Measurements from ENCODE around the gene CLEC18A.
"Not testable (repeated sequence)": the region's sequence is repeated elsewhere in the genome, so short reads cannot be mapped to it uniquely, and the experiment has no call there.

The CLEC18A gene

DNA sequence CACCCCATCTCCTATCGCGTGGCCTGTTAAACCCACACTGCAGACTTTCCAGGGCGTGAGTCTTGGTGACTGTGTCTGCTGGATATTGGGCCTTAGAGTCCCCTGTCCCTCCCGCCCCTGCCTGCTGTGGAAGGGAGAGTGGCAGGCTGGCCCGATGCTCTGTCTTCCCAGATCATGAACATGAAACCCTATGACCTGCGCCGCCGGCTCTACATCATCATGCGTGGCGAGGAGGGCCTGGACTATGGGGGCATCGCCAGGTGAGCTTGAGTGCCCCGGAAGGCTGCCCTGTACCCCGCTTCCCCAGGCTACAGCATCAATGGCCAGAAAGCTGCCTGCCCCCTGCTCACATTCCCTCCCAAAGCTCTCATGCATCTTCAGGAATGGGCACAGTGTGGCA lies 19.5 kb upstream of the CLEC18A start:
- DNase-seq: no peak

DNA sequence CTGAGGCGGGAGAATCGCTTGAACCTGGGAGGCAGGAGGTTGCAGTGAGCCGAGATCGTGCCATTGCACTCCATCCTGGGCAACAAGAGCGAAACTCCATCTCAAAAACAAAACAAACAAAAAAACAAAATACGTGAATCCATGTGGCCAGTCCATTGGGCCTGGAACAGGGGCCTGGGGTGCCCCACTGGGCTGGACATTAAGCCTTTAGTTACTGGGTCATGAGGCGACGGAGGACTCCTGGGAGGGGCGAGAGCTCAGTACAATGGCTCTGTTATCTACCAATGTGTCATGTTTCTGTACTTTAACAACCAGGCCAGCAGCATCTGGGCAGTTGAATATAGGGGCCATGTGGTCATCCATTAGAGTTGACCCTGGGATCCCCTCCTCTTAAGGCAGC lies 18.9 kb upstream of the CLEC18A start:
- DNase-seq: no peak

DNA sequence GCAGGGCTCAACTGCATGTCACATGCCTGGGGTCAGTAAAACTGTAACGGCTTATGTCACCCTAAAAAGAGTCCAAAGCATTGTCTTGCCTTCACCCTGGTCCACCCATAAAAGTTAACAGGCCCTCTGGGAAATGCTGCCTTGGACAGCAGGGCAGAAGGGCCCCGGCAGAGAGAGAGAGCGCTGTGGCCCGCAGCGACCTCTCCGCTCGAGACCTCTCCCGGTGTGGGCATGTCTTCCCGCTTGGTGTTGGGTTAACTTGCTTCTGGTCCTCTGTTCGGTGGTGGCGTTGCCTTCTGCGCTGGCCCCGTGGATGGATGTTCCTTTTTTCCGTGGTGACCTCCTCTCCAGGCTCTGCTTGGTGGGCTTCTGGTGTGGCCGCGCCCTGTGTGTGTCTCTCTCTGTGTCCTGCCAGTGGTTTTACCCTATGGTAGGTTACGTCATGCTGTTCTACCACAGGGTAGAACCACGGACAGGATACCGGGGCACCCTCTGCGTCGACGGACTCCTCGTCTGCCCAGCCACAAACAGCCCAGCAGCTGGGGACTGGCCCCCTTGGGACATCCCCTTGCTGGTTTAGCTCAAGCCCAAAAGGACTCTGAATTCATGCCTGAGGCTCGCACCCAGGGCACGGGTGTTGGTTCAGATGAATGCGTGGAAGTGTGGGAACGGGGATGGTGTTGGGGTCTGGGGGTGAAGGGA lies 18.3 kb upstream of the CLEC18A start:
- DNase-seq: no peak

DNA sequence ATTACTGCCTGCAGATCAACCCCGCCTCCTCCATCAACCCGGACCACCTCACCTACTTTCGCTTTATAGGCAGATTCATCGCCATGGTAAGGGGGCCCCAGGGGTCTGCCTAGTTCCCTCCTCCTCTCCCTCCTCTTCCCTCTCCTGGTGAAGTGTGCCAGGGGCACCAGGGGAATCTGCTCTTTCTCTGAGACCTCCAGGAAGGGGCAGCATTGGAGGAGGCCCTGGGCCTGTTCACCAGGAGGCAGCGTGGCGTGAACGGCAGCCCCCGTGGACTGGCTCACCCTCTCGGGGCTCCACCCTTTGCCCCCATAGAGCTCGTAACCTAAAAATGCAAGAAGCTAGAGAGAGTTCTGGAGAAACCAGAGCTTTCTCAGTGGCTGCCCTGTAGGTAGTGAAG lies 17.1 kb upstream of the CLEC18A start:
- DNase-seq: no peak

DNA sequence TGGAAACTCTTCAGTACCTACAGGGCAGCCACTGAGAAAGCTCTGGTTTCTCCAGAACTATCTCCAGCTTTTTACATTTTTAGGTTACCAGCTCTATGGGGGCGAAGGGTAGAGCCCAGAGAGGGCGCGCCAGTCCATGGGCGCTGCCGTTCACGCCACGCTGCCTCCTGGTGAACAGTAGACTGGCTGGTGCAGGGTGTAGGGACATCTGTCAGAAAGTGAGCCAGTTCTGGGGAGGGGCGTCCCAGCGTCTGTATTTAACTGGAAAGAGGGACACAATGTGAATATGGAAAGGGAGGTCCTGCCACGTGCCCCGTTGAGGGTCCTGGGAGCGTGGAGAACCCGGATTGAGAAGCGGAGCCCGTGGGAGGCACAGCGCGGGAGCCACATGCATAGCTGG lies 16.4 kb upstream of the CLEC18A start:
- DNase-seq: no peak

DNA sequence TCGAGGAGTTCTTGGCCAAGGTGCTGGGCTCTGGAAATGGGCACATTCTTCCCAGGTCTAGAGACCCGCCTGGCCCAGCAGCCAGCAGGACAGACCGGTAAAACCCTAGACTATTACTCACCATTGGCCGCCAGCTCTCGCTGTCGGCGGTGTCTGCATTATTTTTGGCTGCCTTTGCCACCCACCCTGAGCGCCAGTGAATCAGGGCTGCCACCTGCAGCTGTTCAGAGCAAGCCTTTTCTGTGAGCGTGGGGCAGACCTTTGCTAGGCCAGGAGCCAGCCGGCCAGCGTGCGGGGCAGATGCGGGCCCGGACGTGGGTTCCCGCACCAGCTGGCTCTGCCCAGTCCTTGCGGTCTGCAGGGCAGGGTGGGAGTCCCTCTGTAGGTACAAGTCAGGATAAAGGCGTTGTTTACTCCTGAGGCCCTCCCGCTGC lies 15.8 kb upstream of the CLEC18A start:
- no peak for DNase-seq

DNA sequence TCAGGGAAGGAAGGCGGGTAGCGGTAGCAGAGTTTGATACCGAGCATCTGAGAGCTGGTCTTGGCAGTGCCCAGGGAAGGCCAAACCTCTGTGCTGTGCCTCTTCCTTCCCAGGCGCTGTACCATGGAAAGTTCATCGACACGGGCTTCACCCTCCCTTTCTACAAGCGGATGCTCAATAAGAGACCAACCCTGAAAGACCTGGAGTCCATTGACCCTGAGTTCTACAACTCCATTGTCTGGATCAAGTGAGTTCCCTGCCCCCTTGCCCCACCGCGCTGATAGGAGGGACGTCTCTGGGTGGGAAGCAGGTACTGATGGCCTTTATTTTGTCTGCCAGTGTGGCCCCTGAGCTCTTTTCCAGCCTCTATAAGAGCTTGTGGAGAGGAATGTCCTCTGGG lies 15.4 kb upstream of the CLEC18A start:
- no peak for DNase-seq

DNA sequence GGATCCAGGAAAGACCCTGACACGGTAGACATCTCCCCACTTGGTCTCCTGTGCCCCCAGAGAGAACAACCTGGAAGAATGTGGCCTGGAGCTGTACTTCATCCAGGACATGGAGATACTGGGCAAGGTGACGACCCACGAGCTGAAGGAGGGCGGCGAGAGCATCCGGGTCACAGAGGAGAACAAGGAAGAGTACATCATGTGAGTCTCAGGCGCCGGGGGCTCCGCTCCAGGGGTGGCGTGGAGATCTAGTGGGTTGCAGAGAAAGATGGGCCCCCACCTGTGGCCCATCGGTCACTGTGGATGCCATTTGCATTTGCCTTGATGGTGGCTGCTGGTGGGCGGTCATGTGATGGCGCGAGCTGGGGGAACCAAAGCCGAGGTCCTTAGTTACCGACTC lies 14.9 kb upstream of the CLEC18A start:
- no peak for DNase-seq

DNA sequence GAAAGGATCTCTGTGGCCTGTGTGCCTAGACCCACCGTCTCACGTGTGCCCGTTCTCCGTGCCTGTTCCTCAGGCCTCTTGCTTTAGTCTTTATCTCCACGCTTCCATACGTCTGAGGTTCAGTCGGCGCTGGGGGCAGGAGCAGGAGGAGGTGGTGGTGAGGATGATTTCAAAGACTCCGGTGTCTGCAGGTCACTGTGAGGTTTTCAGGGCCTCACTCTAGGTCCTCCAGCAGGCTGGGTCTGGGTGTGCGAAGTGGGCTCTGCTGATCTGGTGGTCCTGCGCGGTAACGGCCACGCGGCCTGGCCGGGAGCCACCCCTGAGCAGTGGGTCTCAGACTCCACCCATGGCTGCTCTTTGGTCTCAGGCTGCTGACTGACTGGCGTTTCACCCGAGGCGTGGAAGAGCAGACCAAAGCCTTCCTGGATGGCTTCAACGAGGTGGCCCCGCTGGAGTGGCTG lies 14.4 kb upstream of the CLEC18A start:
- no peak for DNase-seq

DNA sequence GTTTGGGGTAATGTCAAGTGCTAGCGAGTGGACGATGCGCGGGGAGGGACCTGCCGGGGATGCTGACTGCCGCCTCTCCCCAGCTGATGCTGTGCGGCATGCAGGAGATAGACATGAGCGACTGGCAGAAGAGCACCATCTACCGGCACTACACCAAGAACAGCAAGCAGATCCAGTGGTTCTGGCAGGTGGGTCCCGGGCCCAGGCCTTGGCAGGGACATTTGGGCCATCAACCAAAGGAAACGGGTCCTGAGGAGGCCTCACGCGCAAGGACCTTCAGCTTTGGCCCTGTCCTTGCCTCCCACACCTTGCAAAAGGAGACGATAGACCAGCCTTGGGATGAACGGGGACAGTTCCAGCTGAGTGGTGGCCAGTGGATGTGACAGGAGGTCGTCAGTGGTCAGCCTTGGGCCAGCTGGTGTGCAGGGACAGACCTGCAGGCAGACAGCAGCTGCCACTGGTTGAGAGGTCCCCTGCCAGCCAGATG lies 13.6 kb upstream of the CLEC18A start:
- no peak for DNase-seq

DNA sequence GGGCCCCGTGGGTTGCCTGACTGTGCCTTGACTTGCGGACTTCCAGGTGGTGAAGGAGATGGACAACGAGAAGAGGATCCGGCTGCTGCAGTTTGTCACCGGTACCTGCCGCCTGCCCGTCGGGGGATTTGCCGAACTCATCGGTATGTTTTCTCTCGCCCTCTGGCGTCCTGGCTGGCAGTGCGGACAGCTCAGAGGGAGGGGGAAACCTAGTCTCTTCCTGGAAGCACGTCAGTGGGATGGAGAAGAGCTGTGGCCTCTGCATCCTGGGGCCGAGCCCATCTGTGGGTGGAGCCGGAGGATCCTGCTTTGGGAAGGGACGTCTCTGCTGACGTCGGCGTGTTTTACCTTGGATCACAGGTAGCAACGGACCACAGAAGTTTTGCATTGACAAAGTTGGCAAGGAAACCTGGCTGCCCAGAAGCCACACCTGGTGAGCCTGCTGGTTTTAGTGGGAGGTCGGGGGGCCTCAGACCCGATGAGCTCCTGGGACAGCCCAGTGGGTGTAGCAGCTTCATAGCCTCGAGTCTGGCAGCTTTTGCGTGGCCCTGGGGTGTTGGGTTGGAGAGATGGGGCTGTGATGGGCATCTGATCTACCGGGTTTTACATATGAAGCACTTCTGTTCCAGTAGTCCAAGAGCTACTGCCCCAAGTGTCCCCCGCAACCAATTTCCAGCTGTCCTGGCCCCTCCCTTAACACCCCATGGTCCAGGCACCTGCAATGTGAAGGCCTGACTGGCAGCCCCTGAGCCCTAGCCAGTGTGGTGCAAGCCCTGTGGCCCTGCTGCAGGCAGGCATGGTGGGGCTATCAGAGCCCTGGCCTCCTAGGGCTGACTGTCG lies 11.9 kb upstream of the CLEC18A start:
- no peak for DNase-seq

DNA sequence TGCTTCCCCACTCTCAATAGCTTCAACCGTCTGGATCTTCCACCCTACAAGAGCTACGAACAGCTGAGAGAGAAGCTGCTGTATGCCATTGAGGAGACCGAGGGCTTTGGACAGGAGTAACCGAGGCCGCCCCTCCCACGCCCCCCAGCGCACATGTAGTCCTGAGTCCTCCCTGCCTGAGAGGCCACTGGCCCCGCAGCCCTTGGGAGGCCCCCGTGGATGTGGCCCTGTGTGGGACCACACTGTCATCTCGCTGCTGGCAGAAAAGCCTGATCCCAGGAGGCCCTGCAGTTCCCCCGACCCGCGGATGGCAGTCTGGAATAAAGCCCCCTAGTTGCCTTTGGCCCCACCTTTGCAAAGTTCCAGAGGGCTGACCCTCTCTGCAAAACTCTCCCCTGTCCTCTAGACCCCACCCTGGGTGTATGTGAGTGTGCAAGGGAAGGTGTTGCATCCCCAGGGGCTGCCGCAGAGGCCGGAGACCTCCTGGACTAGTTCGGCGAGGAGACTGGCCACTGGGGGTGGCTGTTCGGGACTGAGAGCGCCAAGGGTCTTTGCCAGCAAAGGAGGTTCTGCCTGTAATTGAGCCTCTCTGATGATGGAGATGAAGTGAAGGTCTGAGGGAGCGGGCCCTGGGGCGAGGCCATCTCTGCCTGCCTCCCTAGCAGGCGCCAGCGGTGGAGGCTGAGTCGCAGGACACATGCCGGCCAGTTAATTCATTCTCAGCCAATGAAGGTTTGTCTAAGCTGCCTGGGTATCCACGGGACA lies 11.1 kb upstream of the CLEC18A start:
- no peak for DNase-seq

DNA sequence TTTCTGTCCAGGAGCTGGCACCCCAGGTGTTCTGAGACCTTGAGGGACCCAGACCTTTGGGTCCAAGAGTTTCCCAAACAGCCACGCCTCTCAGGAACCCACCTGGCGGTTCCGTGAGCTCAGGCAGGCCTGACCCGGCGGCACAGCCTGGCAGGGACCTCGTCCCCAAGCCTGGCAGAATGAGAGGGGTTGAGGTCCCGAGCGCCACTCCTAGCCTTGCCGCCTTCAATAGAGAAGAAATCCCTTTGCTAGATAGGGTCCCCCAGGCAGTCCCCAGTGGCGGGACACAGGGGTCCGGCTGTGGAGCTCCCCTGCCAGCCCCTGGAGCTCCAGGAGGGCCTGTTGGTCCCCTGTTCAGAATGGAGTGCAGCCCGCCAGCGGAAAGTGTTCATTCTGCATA lies 10.5 kb upstream of the CLEC18A start:
- no peak for DNase-seq

DNA sequence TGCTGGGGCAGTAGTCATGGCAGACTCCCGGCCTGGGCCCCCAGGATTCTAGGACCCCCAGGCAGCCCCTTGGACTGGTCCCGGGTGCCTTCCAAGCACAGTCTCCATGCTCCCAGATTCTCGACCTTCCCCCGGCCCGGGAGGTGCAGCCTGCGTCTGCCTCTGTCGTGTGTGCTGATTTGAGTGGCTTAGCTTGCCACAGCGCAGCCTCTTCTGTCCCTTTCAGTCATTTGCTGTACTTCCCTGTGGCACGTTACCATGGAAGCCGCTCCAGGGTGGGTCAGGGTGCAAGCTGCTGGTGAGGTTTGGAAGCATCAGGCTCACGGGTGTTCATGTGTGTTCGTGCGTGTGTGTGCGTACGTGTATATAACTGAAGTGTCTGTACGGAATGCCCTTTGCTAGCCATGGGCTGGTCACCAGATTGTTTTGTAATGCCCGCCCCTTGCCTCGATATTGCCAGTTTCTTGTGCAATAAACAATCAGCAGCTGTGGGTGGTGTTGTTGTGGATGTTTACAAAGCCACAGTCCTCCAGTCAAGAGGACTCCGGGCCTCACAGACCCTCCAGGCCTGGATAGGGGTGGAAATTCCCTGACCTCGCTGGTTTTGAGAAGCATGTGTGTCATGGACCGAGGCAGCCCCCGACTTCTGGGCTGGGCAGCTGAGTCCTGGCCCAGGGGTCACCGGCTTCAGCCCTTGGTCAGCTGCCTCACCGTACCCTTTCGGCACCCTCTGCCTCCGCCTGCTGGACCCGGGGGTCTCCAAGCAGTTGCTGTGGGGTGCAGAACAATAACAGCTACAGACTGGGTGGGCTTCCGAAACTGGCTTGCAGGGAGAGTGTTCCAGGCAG lies 9.7 kb upstream of the CLEC18A start:
- DNase-seq: no peak

DNA sequence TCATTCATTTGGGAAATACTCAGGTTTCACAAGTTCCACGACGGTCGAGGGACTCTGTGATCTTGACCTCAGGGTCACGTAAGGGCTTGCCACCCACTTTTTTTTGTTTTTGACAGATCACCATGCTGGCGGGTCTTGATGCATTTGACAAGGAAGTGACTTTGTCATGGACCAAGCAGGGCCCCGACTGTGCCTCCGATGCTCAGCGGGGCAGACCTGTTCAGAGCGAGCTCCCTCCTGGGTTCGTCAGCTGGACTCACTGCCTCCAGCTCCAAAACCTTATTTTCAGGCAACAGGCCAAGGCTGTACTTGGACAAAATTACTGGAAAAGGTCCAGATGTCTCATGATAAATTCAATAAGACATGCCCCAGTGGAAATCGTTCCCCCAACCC lies 9.0 kb upstream of the CLEC18A start:
- no peak for DNase-seq

DNA sequence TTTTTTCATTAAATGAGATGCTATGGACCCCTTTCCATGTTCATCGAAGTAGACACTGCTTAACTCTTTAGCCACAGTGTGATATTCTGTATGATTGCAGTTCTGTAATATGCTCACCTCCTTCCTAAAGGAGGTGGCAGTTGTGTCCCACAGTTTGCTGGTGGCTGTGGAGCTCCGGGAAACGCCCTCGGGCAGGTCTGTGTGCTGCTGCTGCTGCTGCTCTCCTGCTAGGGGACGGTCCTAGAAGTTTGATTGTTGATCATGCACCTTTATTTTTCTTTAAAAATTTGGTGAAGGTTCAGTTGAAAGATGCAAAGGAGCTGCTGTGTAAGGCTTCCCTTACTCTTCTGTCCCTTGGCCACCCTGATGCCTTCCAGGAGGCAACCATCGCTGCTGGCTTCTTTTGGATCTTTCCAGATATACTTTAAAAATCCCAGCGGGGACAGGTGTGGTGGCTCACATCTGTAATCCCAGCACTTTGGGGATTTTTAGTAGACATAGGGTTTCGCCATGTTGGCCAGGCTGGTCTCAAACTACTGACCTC lies 8.4 kb upstream of the CLEC18A start:
- DNase-seq: no peak

DNA sequence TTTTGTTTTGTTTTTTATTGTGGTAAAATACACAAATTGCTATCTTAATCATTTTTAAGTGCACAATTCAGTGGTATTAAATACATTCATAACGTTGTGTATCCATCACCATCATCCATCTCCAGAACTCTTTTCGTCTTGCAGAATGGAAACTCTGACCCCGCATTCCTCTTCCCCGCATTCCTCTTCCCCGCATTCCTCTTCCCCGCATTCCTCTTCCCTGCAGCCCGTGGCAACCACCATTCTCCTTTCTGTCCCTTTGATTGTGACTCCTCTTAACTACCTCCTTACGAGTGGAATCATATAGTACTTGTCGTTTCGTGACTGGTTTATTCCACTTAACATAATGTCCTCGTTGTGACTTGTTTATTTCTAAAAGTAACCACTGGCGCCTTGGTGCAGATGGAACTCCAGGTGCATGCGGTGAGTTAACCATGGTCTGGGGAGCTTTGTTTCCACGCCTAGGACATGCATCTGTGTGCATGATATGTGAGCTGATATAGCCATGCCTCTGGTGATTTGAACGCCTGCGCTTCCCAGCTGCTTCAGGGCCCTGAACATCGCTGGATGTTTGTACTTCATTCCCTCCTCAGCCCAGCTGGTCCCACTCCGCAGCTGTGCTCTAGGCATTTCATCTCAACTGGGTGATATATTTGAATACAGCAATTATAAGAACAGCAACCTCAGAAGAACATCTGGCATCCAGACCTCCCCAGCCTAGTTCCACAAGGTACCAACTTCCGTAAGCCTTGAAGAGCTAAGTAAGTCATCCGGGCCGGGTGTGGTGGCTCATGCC lies 7.7 kb upstream of the CLEC18A start:
- DNase-seq: not testable (repeated sequence)

DNA sequence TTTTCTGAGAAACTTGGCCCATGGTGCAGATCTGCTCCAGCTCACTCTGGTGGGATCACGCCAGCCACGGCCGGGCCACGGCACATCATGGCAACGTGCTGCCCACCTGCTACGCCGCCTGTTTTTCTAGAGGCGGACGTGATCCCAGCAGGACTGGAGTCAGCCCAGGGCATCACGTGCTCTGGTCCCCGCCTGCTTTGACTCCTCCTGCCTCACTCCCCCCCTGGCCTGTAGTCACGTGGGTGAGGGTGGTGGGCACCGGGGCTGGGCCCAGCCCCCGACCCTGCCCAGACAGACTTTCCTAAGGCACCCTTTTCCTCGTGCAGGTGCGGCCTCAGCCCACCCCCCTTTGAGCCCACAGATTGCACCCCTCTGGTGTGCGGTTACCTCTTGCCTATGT lies 723 bp upstream of the CLEC18A start:
- DNase-seq: not testable (repeated sequence)

DNA sequence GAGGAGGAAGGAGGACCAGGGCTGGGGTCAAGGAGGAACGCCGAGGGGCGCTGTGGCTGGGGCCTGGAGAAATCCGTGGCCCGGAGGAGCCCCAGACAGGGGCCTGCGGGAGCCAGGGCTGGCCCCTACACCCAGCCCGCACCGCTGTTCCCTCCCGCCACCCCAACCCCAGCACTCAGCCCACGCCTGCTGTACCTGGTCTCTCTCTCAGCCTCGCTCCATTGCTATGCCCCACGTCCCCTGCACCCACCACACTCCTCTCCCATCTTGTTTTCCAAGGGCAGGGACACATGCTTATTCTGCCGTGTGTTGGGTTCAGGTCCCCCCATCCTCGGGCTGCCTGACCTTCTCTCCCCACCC lies 518 bp downstream of the CLEC18A start:
- DNase-seq: not testable (repeated sequence)

DNA sequence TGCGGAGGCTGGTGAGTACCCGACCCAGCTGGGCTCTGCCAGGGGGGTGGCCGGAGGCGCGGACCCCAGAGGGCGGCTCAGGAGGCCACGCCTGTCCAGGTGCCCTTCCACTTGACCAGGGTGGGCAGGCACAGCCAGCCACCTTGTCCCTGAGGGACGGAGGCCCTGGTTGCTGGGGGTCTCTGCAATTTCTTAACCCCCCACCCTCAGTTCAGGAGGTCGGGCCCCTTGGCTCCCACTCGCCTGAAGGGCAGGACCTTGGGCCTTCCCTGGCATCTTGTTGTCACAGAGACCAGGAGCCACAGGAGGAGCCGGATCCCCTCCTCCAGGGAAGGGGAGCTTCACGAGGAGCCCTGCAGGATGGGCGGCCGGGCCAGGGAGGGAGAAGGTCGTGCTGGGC lies 982 bp downstream of the CLEC18A start:
- DNase-seq: not testable (repeated sequence)

Data from NCI-H1048 (cell line).